ENCODE data around the gene AOC2. TPM values are rescaled to one million over a fixed set of nuclear protein-coding genes. Genes with fewer than 3 reads are reported as not detected.

AOC2 gene
- polyA plus RNA-seq, 1 of the 3 experiments (the other 2 are of a cell fraction), result 0.33 TPM

- peaks cover 36% of the 10 kb centered on the region for H3K27me3 ChIP-seq (ENCODE audit: insufficient read depth)
Observed at GRCh38 chr17:42872251-42872965, 28.0 kb downstream of the AOC2 start.

GRCh38 chr17:42873315-42873714 is 28.9 kb downstream of the AOC2 start:
- no peak for DNase-seq
- POLR2A ChIA-PET, result no interaction called here
- Histone ChIP-seq H3K4me1 (ENCODE audit: control insufficient read depth in 1 of 2, insufficient read depth in 2 of 2, low read depth in 1 of 2, low read length in 1 of 2) (no peaks in the 10 kb centered on the region), H3K4me3 (ENCODE audit: low read depth in 2 of 2, low read length in 1 of 2) (no peak overlapping the region), H3K79me2 (ENCODE audit: insufficient read depth) (no peaks in the 10 kb centered on the region), H3F3A (replicated peaks; ENCODE audit: insufficient read depth) (no peaks in the 10 kb centered on the region), H4K20me1 (ENCODE audit: insufficient read depth) (no peaks in the 10 kb centered on the region), H3K9me3 (peaks cover 6% of the 10 kb centered on the region), H3K9ac (no peak overlapping the region), H3K36me3 (replicated peaks in 1 of 2; ENCODE audit: control insufficient read depth in 1 of 2, insufficient read depth in 2 of 2, low read length in 1 of 2) (no peaks in the 10 kb centered on the region), H3K9me2 (no peaks in the 10 kb centered on the region), H3K27ac (ENCODE audit: low read depth in 2 of 2, low read length in 1 of 2) (no peak overlapping the region), H2AFZ (ENCODE audit: low read depth) (no peak overlapping the region), H3K27me3 (ENCODE audit: insufficient read depth) (peaks cover 45% of the 10 kb centered on the region), H3K4me2 (no peak overlapping the region)
- WGBS (ENCODE audit: low lambda C conversion rate), result 46% methylated on average over 6 of the region's 6 CpGs
- CTCF ChIA-PET, result no interaction called here
- TF ChIP-seq MXI1 (IDR thresholded peaks at IDR 0.05; ENCODE audit: low read depth, low read length), result no peak
- TF ChIP-seq GABPA (IDR thresholded peaks at IDR 0.05; ENCODE audit: low read depth), result no peak
- TF ChIP-seq POLR2AphosphoS5 (IDR thresholded peaks at IDR 0.05; ENCODE audit: low read depth, low read length), result no peak
- no peak for TF ChIP-seq SMC3 (IDR thresholded peaks at IDR 0.05; ENCODE audit: low read depth, low read length)
- no peak for TF ChIP-seq CHD2 (IDR thresholded peaks at IDR 0.05; ENCODE audit: low read length, partially characterized antibody)
- no peak for TF ChIP-seq CTCF (IDR thresholded peaks at IDR 0.05)
- no peak for TF ChIP-seq EP300 (IDR thresholded peaks at IDR 0.05; ENCODE audit: borderline replicate concordance in 1 of 2, low read depth in 1 of 2, low read length in 1 of 2)
- no peak for TF ChIP-seq TAF1 (IDR thresholded peaks at IDR 0.05; ENCODE audit: borderline replicate concordance, low read depth, low read length)
- TF ChIP-seq USF1 (IDR thresholded peaks at IDR 0.05; ENCODE audit: borderline replicate concordance, low read depth), result no peak
- TF ChIP-seq NRF1 (IDR thresholded peaks at IDR 0.05; ENCODE audit: low read depth, low read length), result no peak
- no peak for TF ChIP-seq REST (IDR thresholded peaks at IDR 0.05; ENCODE audit: low read depth, low read length)
- no peak for TF ChIP-seq ELF1 (IDR thresholded peaks at IDR 0.05)
- no peak for TF ChIP-seq FOSL2 (IDR thresholded peaks at IDR 0.05; ENCODE audit: borderline replicate concordance, low read depth)

More at GRCh38 chr17:42872251-42872965, 28.0 kb downstream of the AOC2 start:
- no peaks in the 10 kb centered on the region for H3K79me2 ChIP-seq (ENCODE audit: insufficient read depth)
- no peak overlapping the region for H3K4me2 ChIP-seq
- CTCF ChIA-PET, result no interaction called here
- no peaks in the 10 kb centered on the region for H3K4me1 ChIP-seq (ENCODE audit: control insufficient read depth in 1 of 2, insufficient read depth in 2 of 2, low read depth in 1 of 2, low read length in 1 of 2)
- H3F3A ChIP-seq (replicated peaks; ENCODE audit: insufficient read depth), result no peaks in the 10 kb centered on the region
- H2AFZ ChIP-seq (ENCODE audit: low read depth), result no peak overlapping the region
- no peak overlapping the region for H3K27ac ChIP-seq (ENCODE audit: low read depth in 2 of 2, low read length in 1 of 2)
- no peak for DNase-seq
- WGBS (ENCODE audit: low lambda C conversion rate), result 50% methylated on average over 10 of the region's 13 CpGs
- no peak for TF ChIP-seq FOXJ3 (CRISPR knock-in tag; IDR thresholded peaks at IDR 0.05)
- TF ChIP-seq NFIC (IDR thresholded peaks at IDR 0.05; ENCODE audit: borderline replicate concordance), result no peak
- no peak for TF ChIP-seq RXRA (IDR thresholded peaks at IDR 0.05; ENCODE audit: borderline replicate concordance, low read depth)
- TF ChIP-seq MEF2A (IDR thresholded peaks at IDR 0.05; ENCODE audit: borderline replicate concordance, low read depth), result no peak
- no peak for TF ChIP-seq YY1 (IDR thresholded peaks at IDR 0.05; ENCODE audit: low read depth)
- no peak for TF ChIP-seq SMC3 (IDR thresholded peaks at IDR 0.05; ENCODE audit: low read depth, low read length)
- TF ChIP-seq FOSL2 (IDR thresholded peaks at IDR 0.05; ENCODE audit: borderline replicate concordance, low read depth), result no peak
- no peak for TF ChIP-seq MAX (IDR thresholded peaks at IDR 0.05; ENCODE audit: low read depth)
- no peak for TF ChIP-seq MXI1 (IDR thresholded peaks at IDR 0.05; ENCODE audit: low read depth, low read length)
- no peak for TF ChIP-seq IRF3 (IDR thresholded peaks at IDR 0.05; ENCODE audit: low read depth, low read length)
- no peaks in the 10 kb centered on the region for H3K36me3 ChIP-seq (replicated peaks in 1 of 2; ENCODE audit: control insufficient read depth in 1 of 2, insufficient read depth in 2 of 2, low read length in 1 of 2)
- no peak overlapping the region for H3K4me3 ChIP-seq (ENCODE audit: low read depth in 2 of 2, low read length in 1 of 2)
- no peak overlapping the region for H3K9ac ChIP-seq
- H3K9me2 ChIP-seq, result no peaks in the 10 kb centered on the region
- POLR2A ChIA-PET, result no interaction called here
- no peaks in the 10 kb centered on the region for H4K20me1 ChIP-seq (ENCODE audit: insufficient read depth)
- H3K9me3 ChIP-seq, result peaks cover 6% of the 10 kb centered on the region
